GM19351 (cell line): ENCODE data around the gene SLC38A7.
"Not testable (repeated sequence)": the region's sequence is repeated elsewhere in the genome, so short reads cannot be mapped to it uniquely, and the experiment has no call there.

ENCODE experiments used
- ATAC-seq: cut with Tn5 transposase; IDR thresholded peaks from one replicate; pipeline ENCODE4 v1.9.1; 2021; ENCODE audit warnings: mild to moderate bottlenecking, moderate library complexity; ENCODE audit not compliant: unreplicated experiment

The SLC38A7 gene

GRCh38 chr16:58637021-58637420 is 47.5 kb downstream of the SLC38A7 start:
- ATAC-seq: not testable (repeated sequence)

- ATAC-seq: no peak
Observed at GRCh38 chr16:58636466-58636865, 48.1 kb downstream of the SLC38A7 start.

GRCh38 chr16:58635502-58635901 is 49.1 kb downstream of the SLC38A7 start:
- no peak for ATAC-seq

- ATAC-seq: no peak
Observed at GRCh38 chr16:58634265-58634802, 50.2 kb downstream of the SLC38A7 start.

- peak; percentile 79 for ATAC-seq
Observed at GRCh38 chr16:58629733-58630640, 54.6 kb downstream of the SLC38A7 start, which contains the start of gene CNOT1. CNOT1 (minus strand) TSS chr16:58629826; CDS start chr16:58599337, 30,489 bp downstream.

GRCh38 chr16:58628845-58629732 is 55.5 kb downstream of the SLC38A7 start:
- ATAC-seq: peak; percentile 0

- no peak for ATAC-seq
Observed at GRCh38 chr16:58624209-58624608, 60.4 kb downstream of the SLC38A7 start.

- no peak for ATAC-seq
Observed at GRCh38 chr16:58620396-58620795, 64.2 kb downstream of the SLC38A7 start.

GRCh38 chr16:58615280-58615679 is 69.3 kb downstream of the SLC38A7 start:
- no peak for ATAC-seq
